ENCODE data around the gene PDE6A. TPM values are rescaled to one million over a fixed set of nuclear protein-coding genes. Genes with fewer than 3 reads are reported as not detected.

Gene PDE6A
- total RNA-seq, 2 experiments from 2014 or later, result not detected

DNA sequence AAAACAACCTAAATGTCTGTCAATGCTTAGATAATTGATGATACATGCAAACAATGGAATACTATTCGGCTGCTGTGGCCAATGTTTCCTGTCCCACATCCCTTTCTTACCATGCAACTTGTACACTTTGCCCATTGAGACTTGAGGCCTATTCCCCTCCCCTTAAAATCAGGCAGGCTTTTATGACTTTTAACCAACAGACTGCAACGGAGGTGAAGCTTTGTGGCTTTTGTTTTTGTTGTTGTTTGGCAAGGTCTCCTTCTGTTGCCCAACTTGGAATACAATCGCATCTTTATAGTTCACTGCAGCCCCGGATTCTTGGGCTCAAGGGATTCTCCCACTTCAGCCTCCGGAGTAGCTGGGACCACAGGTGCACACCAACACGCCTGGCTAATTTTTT lies 10.2 kb upstream of the PDE6A start:
- no peak overlapping the region for H3K27ac ChIP-seq (ENCODE audit: low read depth in 1 of 2, low read length in 2 of 2)

DNA sequence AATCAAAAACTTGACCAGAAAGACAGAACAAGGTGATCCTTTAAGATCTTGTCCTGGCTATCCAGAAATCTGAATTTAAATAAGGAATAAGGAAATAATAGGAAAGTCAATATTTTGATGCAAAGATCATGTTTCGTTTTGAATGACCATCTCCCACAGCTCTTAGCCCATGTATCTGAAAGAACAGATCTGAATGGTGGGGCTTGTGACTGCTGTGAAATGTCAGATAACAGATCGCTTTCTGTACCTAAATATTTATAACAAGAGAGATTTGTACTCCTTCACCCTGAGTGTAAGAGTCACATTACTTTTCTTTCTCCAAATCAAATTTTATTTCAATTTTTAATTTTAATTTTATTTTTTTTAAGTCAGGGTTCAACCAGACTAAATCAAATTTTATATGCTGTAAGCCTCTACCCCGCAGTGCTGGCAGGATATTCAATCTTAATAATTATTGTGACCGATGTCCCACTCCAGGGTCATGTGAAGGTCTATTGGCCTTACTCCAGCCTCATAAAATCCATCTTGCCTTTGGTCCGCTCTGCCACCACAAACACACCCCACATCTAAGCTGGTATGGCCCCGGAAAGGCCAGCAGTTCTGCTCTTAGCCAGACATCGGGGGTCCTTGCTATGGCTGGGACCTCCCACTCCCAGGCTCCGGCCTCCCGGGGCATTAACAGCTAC lies 9.0 kb upstream of the PDE6A start:
- intact Hi-C loops (cut with DNase I, micrococcal nuclease), result no loop called here
- H3K4me3 Mint-ChIP-seq, result no peak overlapping the region
- no peaks in the 10 kb centered on the region for H3K36me3 Mint-ChIP-seq (ENCODE audit: low read depth)
- no peaks in the 10 kb centered on the region for H3K4me1 Mint-ChIP-seq (ENCODE audit: low read depth)
- H3K27ac Mint-ChIP-seq, result no peak overlapping the region
- H3K9me3 Mint-ChIP-seq, result no peaks in the 10 kb centered on the region
- no peak for DNase-seq
- ChIA-PET CTCF (interaction anchor here (2.8 kb wide), 1 partner anchor 37 kb away, joined by 6 read pairs; no protein-coding TSS in a partner anchor), POLR2A (no interaction called here)
- Histone ChIP-seq H3K27ac (ENCODE audit: low read depth in 1 of 2, low read length in 2 of 2) (no peak overlapping the region), H3K4me1 (ENCODE audit: insufficient read depth, low read length) (no peaks in the 10 kb centered on the region), H3K27me3 (ENCODE audit: control insufficient read depth in 1 of 2, insufficient read depth in 2 of 2, low read length in 2 of 2) (peaks cover 0 to 2% of the 10 kb centered on the region in 2 experiments), H3K36me3 (ENCODE audit: insufficient read depth, low read length) (no peaks in the 10 kb centered on the region), H3K4me3 (ENCODE audit: low read length) (no peak overlapping the region), H3K9me3 (ENCODE audit: control insufficient read depth in 1 of 2, insufficient read depth in 1 of 2, low read length in 2 of 2) (no peaks in the 10 kb centered on the region)
- TF ChIP-seq, protein P1, sequence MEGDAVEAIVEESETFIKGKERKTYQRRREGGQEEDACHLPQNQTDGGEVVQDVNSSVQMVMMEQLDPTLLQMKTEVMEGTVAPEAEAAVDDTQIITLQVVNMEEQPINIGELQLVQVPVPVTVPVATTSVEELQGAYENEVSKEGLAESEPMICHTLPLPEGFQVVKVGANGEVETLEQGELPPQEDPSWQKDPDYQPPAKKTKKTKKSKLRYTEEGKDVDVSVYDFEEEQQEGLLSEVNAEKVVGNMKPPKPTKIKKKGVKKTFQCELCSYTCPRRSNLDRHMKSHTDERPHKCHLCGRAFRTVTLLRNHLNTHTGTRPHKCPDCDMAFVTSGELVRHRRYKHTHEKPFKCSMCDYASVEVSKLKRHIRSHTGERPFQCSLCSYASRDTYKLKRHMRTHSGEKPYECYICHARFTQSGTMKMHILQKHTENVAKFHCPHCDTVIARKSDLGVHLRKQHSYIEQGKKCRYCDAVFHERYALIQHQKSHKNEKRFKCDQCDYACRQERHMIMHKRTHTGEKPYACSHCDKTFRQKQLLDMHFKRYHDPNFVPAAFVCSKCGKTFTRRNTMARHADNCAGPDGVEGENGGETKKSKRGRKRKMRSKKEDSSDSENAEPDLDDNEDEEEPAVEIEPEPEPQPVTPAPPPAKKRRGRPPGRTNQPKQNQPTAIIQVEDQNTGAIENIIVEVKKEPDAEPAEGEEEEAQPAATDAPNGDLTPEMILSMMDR (IDR thresholded peaks at IDR 0.05), result no peak
- peaks cover under 1% of the 10 kb centered on the region for H3K27me3 Mint-ChIP-seq
- no peak for ATAC-seq (ENCODE audit: poor library complexity)

More for the DNA sequence above, 10.2 kb upstream of the PDE6A start:
- Histone ChIP-seq H3K27me3 (ENCODE audit: control insufficient read depth in 1 of 2, insufficient read depth in 2 of 2, low read length in 2 of 2) (no peaks in the 10 kb centered on the region), H3K36me3 (ENCODE audit: insufficient read depth, low read length) (no peaks in the 10 kb centered on the region), H3K4me1 (ENCODE audit: insufficient read depth, low read length) (peaks cover 5% of the 10 kb centered on the region), H3K9me3 (ENCODE audit: control insufficient read depth in 1 of 2, insufficient read depth in 1 of 2, low read length in 2 of 2) (no peaks in the 10 kb centered on the region), H3K4me3 (ENCODE audit: low read length) (no peak overlapping the region)
- Mint-ChIP-seq H3K4me1 (ENCODE audit: low read depth) (peaks cover 7% of the 10 kb centered on the region), H3K4me3 (no peak overlapping the region), H3K27ac (no peak overlapping the region), H3K36me3 (ENCODE audit: low read depth) (no peaks in the 10 kb centered on the region), H3K27me3 (no peaks in the 10 kb centered on the region), H3K9me3 (no peaks in the 10 kb centered on the region)
- ChIA-PET POLR2A (no interaction called here), CTCF (interaction anchor here (1.0 to 1.2 kb wide), 2 partner anchors 10 to 120 kb away, joined by 3 to 4 read pairs; no protein-coding TSS in a partner anchor)
- ATAC-seq (ENCODE audit: poor library complexity) (no peak), DNase-seq (no peak)
- intact Hi-C loops (cut with DNase I, micrococcal nuclease), result no loop called here
- TF ChIP-seq, protein P1 (IDR thresholded peaks at IDR 0.05), result no peak

DNA sequence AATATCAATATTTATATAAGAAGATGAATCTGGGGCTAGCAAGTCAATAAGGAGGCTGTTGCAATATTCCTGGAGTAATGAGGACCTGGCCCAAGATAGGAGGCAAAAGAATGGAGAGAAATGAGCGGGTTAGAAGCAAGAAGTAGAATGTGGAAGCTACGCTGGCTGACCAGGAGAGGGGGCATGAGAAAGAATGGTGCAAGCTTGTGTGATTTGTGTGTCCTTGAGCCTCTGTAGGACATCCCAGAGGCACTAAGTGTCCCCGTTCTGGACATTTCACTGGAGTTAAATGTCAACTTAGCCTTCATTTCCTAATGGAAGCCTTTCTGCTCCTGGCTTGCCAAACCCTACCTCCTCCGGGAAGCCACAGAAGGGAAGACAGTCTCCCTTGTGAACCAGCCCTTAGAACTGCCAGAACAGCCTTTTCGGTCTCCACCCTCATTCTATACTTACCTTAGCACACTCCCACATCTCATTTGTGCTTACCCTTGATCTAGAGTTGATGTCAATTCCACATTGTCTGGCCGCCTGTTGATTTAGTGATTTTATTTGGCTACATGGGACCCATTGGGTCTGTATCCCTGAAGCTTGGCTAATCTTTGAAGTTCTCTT lies 6.7 kb upstream of the PDE6A start:
- no peak for ATAC-seq (ENCODE audit: poor library complexity)
- Histone ChIP-seq H3K4me3 (ENCODE audit: low read length) (no peak overlapping the region), H3K27me3 (ENCODE audit: control insufficient read depth in 1 of 2, insufficient read depth in 2 of 2, low read length in 2 of 2) (peaks cover 0 to 2% of the 10 kb centered on the region in 2 experiments), H3K9me3 (ENCODE audit: control insufficient read depth in 1 of 2, insufficient read depth in 1 of 2, low read length in 2 of 2) (no peaks in the 10 kb centered on the region), H3K36me3 (ENCODE audit: insufficient read depth, low read length) (no peaks in the 10 kb centered on the region), H3K4me1 (ENCODE audit: insufficient read depth, low read length) (no peaks in the 10 kb centered on the region), H3K27ac (ENCODE audit: low read depth in 1 of 2, low read length in 2 of 2) (no peak overlapping the region)
- H3K4me1 Mint-ChIP-seq (ENCODE audit: low read depth), result no peaks in the 10 kb centered on the region
- POLR2A ChIA-PET, result no interaction called here
- H3K27me3 Mint-ChIP-seq, result peaks cover 6% of the 10 kb centered on the region
- CTCF ChIA-PET, result interaction anchor here (0.7 to 2.8 kb wide), 4 partner anchors 9 to 117 kb away, joined by 3 to 6 read pairs (median 3); partner anchors contain the start of gene SLC26A2
- H3K9me3 Mint-ChIP-seq, result no peaks in the 10 kb centered on the region
- H3K4me3 Mint-ChIP-seq, result no peak overlapping the region
- no peak overlapping the region for H3K27ac Mint-ChIP-seq
- TF ChIP-seq, protein P1 (IDR thresholded peaks at IDR 0.05), result no peak
- intact Hi-C loops (cut with DNase I, micrococcal nuclease), result no loop called here
- no peak for DNase-seq
- H3K36me3 Mint-ChIP-seq (ENCODE audit: low read depth), result no peaks in the 10 kb centered on the region

All from CD4-positive, alpha-beta T cell (primary cell).